ELR (cell line): Measurements from ENCODE around the gene ARHGAP6.
A peak's percentile ranks its signal among the peaks of the same experiment; 100 is the strongest.

ENCODE experiments used
- DNase-seq: peaks from one replicate; pipeline ENCODE4 v3.0.0-alpha.2; 2015; ENCODE audit warnings: low read depth

Gene ARHGAP6

GRCh38 chrX:11215191-11215921 lies 450.4 kb downstream of the ARHGAP6 start:
- no peak for DNase-seq

- no peak for DNase-seq
Observed at GRCh38 chrX:11214346-11215190, 451.2 kb downstream of the ARHGAP6 start.

- no peak for DNase-seq
Observed at GRCh38 chrX:11212741-11213140, 453.0 kb downstream of the ARHGAP6 start.

GRCh38 chrX:11210415-11210801 lies 455.3 kb downstream of the ARHGAP6 start:
- DNase-seq, result no peak

GRCh38 chrX:11209798-11210414 lies 455.8 kb downstream of the ARHGAP6 start:
- no peak for DNase-seq

GRCh38 chrX:11206716-11207115 lies 459.0 kb downstream of the ARHGAP6 start:
- no peak for DNase-seq

- DNase-seq, result no peak
Observed at GRCh38 chrX:11205796-11206195, 459.9 kb downstream of the ARHGAP6 start.

GRCh38 chrX:11197671-11198070 lies 468.0 kb downstream of the ARHGAP6 start:
- DNase-seq, result no peak

GRCh38 chrX:11196476-11196875 lies 469.2 kb downstream of the ARHGAP6 start:
- no peak for DNase-seq

- DNase-seq, result peak; percentile 37
Observed at GRCh38 chrX:11193035-11193469, 472.7 kb downstream of the ARHGAP6 start.

GRCh38 chrX:11190745-11191510 lies 474.8 kb downstream of the ARHGAP6 start:
- DNase-seq, result no peak

- no peak for DNase-seq
Observed at GRCh38 chrX:11189097-11189496, 476.6 kb downstream of the ARHGAP6 start.

GRCh38 chrX:11188664-11189063 lies 477.1 kb downstream of the ARHGAP6 start:
- DNase-seq, result peak; percentile 66

GRCh38 chrX:11187001-11187400 lies 478.7 kb downstream of the ARHGAP6 start:
- DNase-seq, result no peak

- DNase-seq, result no peak
Observed at GRCh38 chrX:11185861-11186260, 479.9 kb downstream of the ARHGAP6 start.

- DNase-seq, result no peak
Observed at GRCh38 chrX:11180571-11180970, 485.1 kb downstream of the ARHGAP6 start.

GRCh38 chrX:11172415-11172814 lies 493.3 kb downstream of the ARHGAP6 start:
- no peak for DNase-seq

GRCh38 chrX:11171956-11172355 lies 493.8 kb downstream of the ARHGAP6 start:
- DNase-seq, result no peak

GRCh38 chrX:11164433-11164832 lies 501.3 kb downstream of the ARHGAP6 start:
- no peak for DNase-seq

- no peak for DNase-seq
Observed at GRCh38 chrX:11159149-11159548, 506.6 kb downstream of the ARHGAP6 start.

GRCh38 chrX:11151799-11152559 lies 513.7 kb downstream of the ARHGAP6 start:
- DNase-seq, result no peak
